Upper lobe of right lung (tissue), 1 donor: ENCODE measurements around the gene RGS6. TPM values are rescaled to one million over a fixed set of nuclear protein-coding genes. Genes with fewer than 3 reads are reported as not detected.
A peak's percentile ranks its signal among the peaks of the same experiment; 100 is the strongest.

Experiments used
- ATAC-seq: fragments of 200-7000 bp; cut with Tn5 transposase; one replicate; pipeline ENCODE4 v1.9.1; 2020; ENCODE audit warnings: mild to moderate bottlenecking, moderate library complexity
- DNase-seq: peaks from one replicate; pipeline ENCODE4 v3.0.0-alpha.2; 2020
- H3K27ac ChIP-seq: fragments of 200-600 bp; one replicate; pipeline ENCODE4 v1.8.0; 2022
- H3K27me3 ChIP-seq: fragments of 200-600 bp; one replicate; pipeline ENCODE4 v1.8.0; 2022; ENCODE audit warnings: mild to moderate bottlenecking
- H3K36me3 ChIP-seq: fragments of 200-600 bp; one replicate; pipeline ENCODE4 v1.8.0; 2022
- H3K4me1 ChIP-seq: fragments of 200-600 bp; one replicate; pipeline ENCODE4 v1.8.0; 2022
- H3K4me3 ChIP-seq: fragments of 200-600 bp; one replicate; pipeline ENCODE4 v1.8.0; 2022; ENCODE audit warnings: mild to moderate bottlenecking
- H3K9me3 ChIP-seq: fragments of 200-600 bp; one replicate; pipeline ENCODE4 v1.8.0; 2022
- CTCF ChIP-seq: fragments of 200-600 bp; IDR thresholded peaks from one replicate; pipeline ENCODE4 v1.8.0; 2022; ENCODE audit warnings: antibody characterized with exemption
- intact Hi-C: fragments of 100-400 bp; cut with DNase I; formaldehyde crosslinking; loops from one replicate; pipeline ENCODE4 v1.11.0; 2022
- total RNA-seq: library from RNA; stranded (reverse); fragmentation: NEBNext Ultra II Directional; extraction: Animal tissue kit (Norgen Biotek cat#: 25700); gene quantifications from one replicate; pipeline ENCODE4 v1.2.1, GENCODE V29; 2021
- donor health status: DM: no; HTN: yes; CAD: no; lungs with severe emphysema.

RGS6 gene
- total RNA-seq, 1 donor from 2014 or later, result 2.6 TPM

- Histone ChIP-seq H3K27ac (no peak overlapping the region), H3K4me3 (no peak overlapping the region), H3K4me1 (no peaks in the 10 kb centered on the region), H3K27me3 (no peaks in the 10 kb centered on the region), H3K9me3 (no peaks in the 10 kb centered on the region), H3K36me3 (no peaks in the 10 kb centered on the region)
- intact Hi-C loops, result no loop called here
- DNase-seq, result no peak
- no peak for TF ChIP-seq CTCF
- peak; percentile 16 for ATAC-seq
Measured at GRCh38 chr14:71959055-71959454, 26.8 kb downstream of the RGS6 start.

DNA sequence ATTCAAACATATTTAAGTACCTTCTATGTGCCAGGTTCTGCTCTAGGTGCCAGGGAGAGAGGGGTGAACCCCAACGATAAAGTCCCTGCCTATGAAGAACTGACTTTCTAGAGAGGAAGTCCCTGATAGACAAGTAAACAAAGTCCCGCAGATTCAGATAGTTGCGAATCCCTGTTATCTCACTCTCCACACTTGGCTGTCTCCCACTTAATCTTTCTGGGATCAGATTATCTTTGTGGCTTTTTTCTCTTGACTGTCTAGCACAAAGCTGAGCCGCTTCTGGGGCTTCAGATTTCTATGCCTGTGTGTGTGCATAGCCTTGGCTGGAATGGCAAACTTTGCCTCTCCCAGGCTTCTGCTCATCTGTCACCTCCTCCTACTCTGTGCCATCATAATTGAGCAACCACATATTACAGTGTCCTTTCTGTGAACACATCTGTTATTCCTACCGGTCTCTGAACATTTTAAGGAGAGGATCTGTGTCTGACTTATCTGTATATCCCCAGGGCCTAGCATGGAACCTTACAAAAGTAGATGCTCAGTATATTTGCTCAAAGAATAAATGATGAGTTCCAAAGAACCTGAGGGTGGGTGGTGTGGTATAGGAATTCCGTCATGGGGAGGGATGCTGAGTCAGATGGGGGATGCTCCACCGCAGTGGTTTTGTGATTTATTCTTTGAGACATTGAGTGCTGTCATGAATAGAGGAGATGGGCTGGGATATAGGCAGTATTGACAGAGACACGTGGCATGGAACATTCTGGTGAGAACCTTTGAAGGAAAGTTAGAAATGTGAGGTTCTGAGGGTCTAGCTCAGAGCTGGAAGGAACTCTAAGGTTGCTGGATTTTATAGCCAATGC lies 28.5 kb downstream of the RGS6 start:
- no peaks in the 10 kb centered on the region for H3K9me3 ChIP-seq
- H3K36me3 ChIP-seq, result no peaks in the 10 kb centered on the region
- DNase-seq, result no peak
- H3K27me3 ChIP-seq, result no peaks in the 10 kb centered on the region
- H3K27ac ChIP-seq, result no peak overlapping the region
- TF ChIP-seq CTCF, result no peak
- ATAC-seq, result no peak
- intact Hi-C loops, result no loop called here
- no peak overlapping the region for H3K4me3 ChIP-seq
- H3K4me1 ChIP-seq, result no peaks in the 10 kb centered on the region

DNA sequence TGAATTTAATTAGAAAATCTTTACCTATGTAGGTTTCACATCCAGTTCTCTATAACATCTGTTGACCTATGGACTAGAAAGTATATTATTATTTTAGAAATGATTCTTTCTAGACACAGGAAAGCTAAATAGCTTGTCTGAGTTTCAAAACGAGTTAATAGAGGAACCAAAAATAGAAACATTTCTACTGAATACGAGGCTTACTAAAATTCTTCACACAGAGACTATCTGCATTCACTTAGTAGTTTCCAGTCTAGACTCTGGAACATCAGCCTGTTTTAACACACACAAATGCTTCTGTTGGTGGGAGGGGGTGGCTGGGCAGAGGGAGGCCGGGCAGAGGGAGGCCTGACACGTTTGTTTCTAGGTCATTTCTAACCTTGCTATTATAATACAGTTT lies 29.7 kb downstream of the RGS6 start:
- DNase-seq (no peak), ATAC-seq (no peak)
- intact Hi-C loops, result no loop called here
- no peaks in the 10 kb centered on the region for H3K36me3 ChIP-seq
- no peak overlapping the region for H3K27ac ChIP-seq
- no peaks in the 10 kb centered on the region for H3K27me3 ChIP-seq
- H3K4me3 ChIP-seq, result no peak overlapping the region
- TF ChIP-seq CTCF, result no peak
- no peaks in the 10 kb centered on the region for H3K9me3 ChIP-seq
- H3K4me1 ChIP-seq, result no peaks in the 10 kb centered on the region

- H3K27me3 ChIP-seq, result no peaks in the 10 kb centered on the region
- DNase-seq (no peak), ATAC-seq (no peak)
- no peak overlapping the region for H3K27ac ChIP-seq
- H3K4me3 ChIP-seq, result no peak overlapping the region
- H3K36me3 ChIP-seq, result no peaks in the 10 kb centered on the region
- no peaks in the 10 kb centered on the region for H3K9me3 ChIP-seq
- H3K4me1 ChIP-seq, result no peaks in the 10 kb centered on the region
- intact Hi-C loops, result no loop called here
- TF ChIP-seq CTCF, result no peak
Measured at GRCh38 chr14:71964716-71965115, 32.5 kb downstream of the RGS6 start.

DNA sequence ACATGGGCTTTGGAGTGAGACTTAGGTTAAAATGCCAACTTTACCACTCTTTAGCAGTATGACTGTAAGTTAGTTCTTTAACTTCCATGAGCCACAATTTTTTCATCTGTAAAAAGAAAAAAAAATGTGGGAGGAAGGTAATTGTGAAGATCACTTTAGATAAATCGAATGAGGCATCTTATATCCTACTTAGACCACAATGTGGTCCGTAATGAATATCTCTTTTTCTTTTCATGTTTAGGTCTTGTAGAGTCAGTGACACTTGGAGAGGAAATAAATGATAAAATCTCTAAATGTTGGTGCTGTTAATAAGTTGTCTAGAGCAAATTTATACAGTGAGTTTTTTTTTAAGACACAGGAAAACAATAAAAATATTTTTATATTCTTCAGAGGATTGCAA lies 34.3 kb downstream of the RGS6 start:
- TF ChIP-seq CTCF, result no peak
- H3K4me3 ChIP-seq, result no peak overlapping the region
- H3K4me1 ChIP-seq, result no peaks in the 10 kb centered on the region
- DNase-seq, result no peak
- H3K27ac ChIP-seq, result no peak overlapping the region
- no peaks in the 10 kb centered on the region for H3K9me3 ChIP-seq
- no peaks in the 10 kb centered on the region for H3K27me3 ChIP-seq
- no peak for ATAC-seq
- no peaks in the 10 kb centered on the region for H3K36me3 ChIP-seq
- intact Hi-C loops, result no loop called here

- Histone ChIP-seq H3K4me3 (no peak overlapping the region), H3K4me1 (no peaks in the 10 kb centered on the region), H3K27ac (no peak overlapping the region), H3K9me3 (no peaks in the 10 kb centered on the region), H3K36me3 (no peaks in the 10 kb centered on the region), H3K27me3 (no peaks in the 10 kb centered on the region)
- intact Hi-C loops, result no loop called here
- TF ChIP-seq CTCF, result no peak
- DNase-seq (no peak), ATAC-seq (no peak)
Measured at GRCh38 chr14:71967704-71968103, 35.5 kb downstream of the RGS6 start.
